K562 (cell line): ENCODE results near the gene LBHD1. TPM values are rescaled to one million over a fixed set of nuclear protein-coding genes. Genes with fewer than 3 reads are reported as not detected.

Experiments
- CAMTA2 ChIP-seq: fragments of 250-450 bp; sonication (Bioruptor Pico); conservative IDR thresholded peaks from 2 replicates; pipeline ENCODE4 v1.5.1; 2022
- CREB1 ChIP-seq, 2 experiments: sonication (generic) in 1 of 2; formaldehyde crosslinking in 1 of 2; IDR thresholded peaks; 2 replicates each; pipeline versions ENCODE4 v1.6.1 to v1.8.0; 2012 to 2022; ENCODE audit warnings: inconsistent platforms in 1 of 2, mild to moderate bottlenecking in 1 of 2, missing genetic modification reagents in 1 of 2, moderate library complexity in 1 of 2
- CREB3L1 ChIP-seq: fragments of 450-650 bp; IDR thresholded peaks from 2 replicates; pipeline ENCODE4 v1.6.1; 2014; ENCODE audit warnings: low read depth, mild to moderate bottlenecking, moderate library complexity, borderline replicate concordance
- CSDE1 ChIP-seq, 2 experiments: fragments of 450-650 bp; IDR thresholded peaks; 2 replicates each; pipeline ENCODE4 v1.6.1; 2016; ENCODE audit warnings: mild to moderate bottlenecking in 1 of 2
- FOXM1 ChIP-seq, 2 experiments: fragments of 450-650 bp in 1 of 2; sonication (generic) in 1 of 2; formaldehyde crosslinking in 1 of 2; IDR thresholded peaks; 2 replicates each; pipeline versions ENCODE4 v1.6.1 to v1.9.0; 2017 to 2022; ENCODE audit warnings: low read depth in 2 of 2, mild to moderate bottlenecking in 2 of 2, missing genetic modification reagents in 1 of 2, moderate library complexity in 1 of 2
- GTF2F1 ChIP-seq: IDR thresholded peaks from 2 replicates; pipeline ENCODE4 v1.6.1; 2011; ENCODE audit warnings: low read depth, low read length, improper control_type of control experiment
- HNRNPH1 ChIP-seq: fragments of 200-400 bp; formaldehyde crosslinking; optimal IDR thresholded peaks from 2 replicates; pipeline ENCODE3; 2017; ENCODE audit warnings: low read depth, mild to moderate bottlenecking, low read length, moderate library complexity
- NFIC ChIP-seq: fragments of 450-650 bp; IDR thresholded peaks from 2 replicates; pipeline ENCODE4 v1.6.1; 2017; ENCODE audit warnings: mild to moderate bottlenecking, inconsistent platforms
- PHTF2 ChIP-seq: fragments of 250-450 bp; sonication (Bioruptor Pico); IDR thresholded peaks from 2 replicates; pipeline ENCODE4 v1.5.0; 2021; ENCODE audit warnings: mild to moderate bottlenecking
- SMARCC2 ChIP-seq: fragments of 450-650 bp; IDR thresholded peaks from 2 replicates; pipeline ENCODE4 v1.6.1; 2017; ENCODE audit warnings: antibody characterized with exemption, moderate library complexity, mild to moderate bottlenecking, low read depth
- TCFL5 ChIP-seq: fragments of 250-450 bp; sonication (Bioruptor Pico); conservative IDR thresholded peaks from 2 replicates; pipeline ENCODE4 v1.6.1; 2021; ENCODE audit warnings: mild to moderate bottlenecking, moderate library complexity, matching md5 sums
- YY1 ChIP-seq, 3 experiments: IDR thresholded peaks; 2 replicates each; pipeline ENCODE4 v1.6.1; 2011; ENCODE audit warnings: low read length in 2 of 3, mild to moderate bottlenecking in 2 of 3, moderate library complexity in 2 of 3, borderline replicate concordance in 1 of 3, control low read depth in 1 of 3, low read depth in 1 of 3; ENCODE audit not compliant: insufficient read depth in 3 of 3, insufficient replicate concordance in 2 of 3, control insufficient read depth in 1 of 3, insufficient read length in 1 of 3; ENCODE audit errors: extremely low read depth in 1 of 3
- ZFP91 ChIP-seq: sonication (generic); formaldehyde crosslinking; IDR thresholded peaks from 2 replicates; pipeline ENCODE4 v1.8.0; 2022; ENCODE audit warnings: mild to moderate bottlenecking, missing genetic modification reagents
- ZSCAN32 ChIP-seq: fragments of 450-650 bp; formaldehyde crosslinking; IDR thresholded peaks from 2 replicates; pipeline ENCODE4 v1.4.0; 2020; ENCODE audit warnings: mild to moderate bottlenecking, moderate library complexity
- polyA plus RNA-seq, 8 experiments: library from polyadenylated mRNA; depleted of rRNA in 4 of 8; stranded (reverse) in 5 of 8; unstranded in 3 of 8; fragments of >200 nt; fragmentation: Nextera tagmentation in 2 of 8; fragmentation: Illumina TruSeq in 1 of 8; extraction: Ambion mirVana in 2 of 8; extraction: Trizol in 1 of 8; gene quantifications; 2 replicates each; pipeline versions ENCODE4 v1.2.1 to v1.2.3, GENCODE V29; 2011 to 2014; ENCODE audit warnings: inconsistent platforms in 1 of 8, missing spikeins in 1 of 8
- total RNA-seq, 7 experiments: library from RNA; depleted of rRNA in 6 of 7; stranded (reverse); fragments of >200 nt in 6 of 7; fragmentation: Illumina TruSeq in 2 of 7; extraction: Trizol in 2 of 7; gene quantifications; 2 replicates each; pipeline versions ENCODE4 v1.2.1 to v1.2.3, GENCODE V29; 2011 to 2021; ENCODE audit warnings: low replicate concordance in 1 of 7
- TF ChIP-seq, protein P1 (sequence below), 2 experiments: fragments of 150-350 bp in 1 of 2; IDR thresholded peaks; 2 replicates each; pipeline ENCODE4 v1.6.1; 2012 to 2016; ENCODE audit warnings: low read depth in 2 of 2, low read length in 2 of 2, mild to moderate bottlenecking in 1 of 2, moderate library complexity in 1 of 2
- TF ChIP-seq, protein P2 (sequence below): fragments of 450-650 bp; IDR thresholded peaks from 2 replicates; pipeline ENCODE4 v1.6.1; 2016; ENCODE audit warnings: missing biosample characterization, missing genetic modification characterization
- TF ChIP-seq, protein P3 (sequence below): fragments of 250-450 bp; sonication (Bioruptor Pico); IDR thresholded peaks from 2 replicates; pipeline ENCODE4 v1.8.0; 2021; ENCODE audit warnings: borderline replicate concordance, mild to moderate bottlenecking, moderate library complexity; ENCODE audit not compliant: poor library complexity, severe bottlenecking

LBHD1 gene
- total and polyA plus RNA-seq, 9 of the 15 experiments (the other 6 are each of a cell fraction or from before 2014, with no cell fraction given), result 2.6 to 28.0 (median 12.5) TPM

DNA sequence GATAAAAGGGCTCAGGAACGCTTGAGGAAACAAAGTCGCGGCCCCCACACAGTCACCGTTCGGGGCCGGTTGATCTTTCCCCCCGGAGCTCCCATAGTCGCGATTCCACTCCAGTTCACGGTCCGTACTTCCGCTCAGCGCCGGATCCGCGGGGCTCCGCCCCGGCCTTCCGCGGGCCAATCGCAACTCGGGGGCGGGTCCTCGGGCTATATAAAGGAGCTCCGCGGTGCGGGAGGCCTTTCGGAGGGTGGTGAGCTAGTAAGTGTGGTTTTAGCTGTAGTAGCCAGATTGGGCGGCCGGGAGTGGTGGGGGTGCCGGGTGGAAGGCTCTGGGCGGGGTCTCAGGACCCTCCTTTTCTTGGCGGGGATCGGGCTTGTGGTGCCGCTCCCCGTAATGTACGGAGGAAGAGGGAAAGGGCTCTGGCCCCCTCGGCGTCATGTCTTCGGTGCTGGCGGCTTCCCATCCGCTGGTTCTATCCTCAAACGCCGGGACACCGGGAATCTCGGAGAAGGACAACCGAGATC lies 6.9 kb downstream of the LBHD1 start, which contains the start of the genes C11orf98 and CSKMT (continued):
- TF ChIP-seq CREB1 (IDR thresholded peaks at IDR 0.05), result peak; percentile 32; the same call in 1 of the 2 replicates
- 0 out of 2 replicates have a peak, but pooled peaks have one; percentile 21 for TF ChIP-seq CREB1 (CRISPR knock-in tag; IDR thresholded peaks at IDR 0.05)
- no peak for TF ChIP-seq TCFL5
- TF ChIP-seq, protein P1, sequence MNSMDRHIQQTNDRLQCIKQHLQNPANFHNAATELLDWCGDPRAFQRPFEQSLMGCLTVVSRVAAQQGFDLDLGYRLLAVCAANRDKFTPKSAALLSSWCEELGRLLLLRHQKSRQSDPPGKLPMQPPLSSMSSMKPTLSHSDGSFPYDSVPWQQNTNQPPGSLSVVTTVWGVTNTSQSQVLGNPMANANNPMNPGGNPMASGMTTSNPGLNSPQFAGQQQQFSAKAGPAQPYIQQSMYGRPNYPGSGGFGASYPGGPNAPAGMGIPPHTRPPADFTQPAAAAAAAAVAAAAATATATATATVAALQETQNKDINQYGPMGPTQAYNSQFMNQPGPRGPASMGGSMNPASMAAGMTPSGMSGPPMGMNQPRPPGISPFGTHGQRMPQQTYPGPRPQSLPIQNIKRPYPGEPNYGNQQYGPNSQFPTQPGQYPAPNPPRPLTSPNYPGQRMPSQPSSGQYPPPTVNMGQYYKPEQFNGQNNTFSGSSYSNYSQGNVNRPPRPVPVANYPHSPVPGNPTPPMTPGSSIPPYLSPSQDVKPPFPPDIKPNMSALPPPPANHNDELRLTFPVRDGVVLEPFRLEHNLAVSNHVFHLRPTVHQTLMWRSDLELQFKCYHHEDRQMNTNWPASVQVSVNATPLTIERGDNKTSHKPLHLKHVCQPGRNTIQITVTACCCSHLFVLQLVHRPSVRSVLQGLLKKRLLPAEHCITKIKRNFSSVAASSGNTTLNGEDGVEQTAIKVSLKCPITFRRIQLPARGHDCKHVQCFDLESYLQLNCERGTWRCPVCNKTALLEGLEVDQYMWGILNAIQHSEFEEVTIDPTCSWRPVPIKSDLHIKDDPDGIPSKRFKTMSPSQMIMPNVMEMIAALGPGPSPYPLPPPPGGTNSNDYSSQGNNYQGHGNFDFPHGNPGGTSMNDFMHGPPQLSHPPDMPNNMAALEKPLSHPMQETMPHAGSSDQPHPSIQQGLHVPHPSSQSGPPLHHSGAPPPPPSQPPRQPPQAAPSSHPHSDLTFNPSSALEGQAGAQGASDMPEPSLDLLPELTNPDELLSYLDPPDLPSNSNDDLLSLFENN (IDR thresholded peaks at IDR 0.05; ENCODE audit: low read depth in 2 of 2, low read length in 2 of 2), result peak in 1 of 2 experiments; percentile 92; a peak in 2 of 4 replicates
- TF ChIP-seq, protein P2, sequence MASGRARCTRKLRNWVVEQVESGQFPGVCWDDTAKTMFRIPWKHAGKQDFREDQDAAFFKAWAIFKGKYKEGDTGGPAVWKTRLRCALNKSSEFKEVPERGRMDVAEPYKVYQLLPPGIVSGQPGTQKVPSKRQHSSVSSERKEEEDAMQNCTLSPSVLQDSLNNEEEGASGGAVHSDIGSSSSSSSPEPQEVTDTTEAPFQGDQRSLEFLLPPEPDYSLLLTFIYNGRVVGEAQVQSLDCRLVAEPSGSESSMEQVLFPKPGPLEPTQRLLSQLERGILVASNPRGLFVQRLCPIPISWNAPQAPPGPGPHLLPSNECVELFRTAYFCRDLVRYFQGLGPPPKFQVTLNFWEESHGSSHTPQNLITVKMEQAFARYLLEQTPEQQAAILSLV, result no peak
- TF ChIP-seq GTF2F1, result peak; percentile 99
- TF ChIP-seq HNRNPH1, result peak; percentile 76
- TF ChIP-seq SMARCC2, result no peak
- peak in 2 of 3 experiments; percentile 7 to 44 for TF ChIP-seq YY1 (IDR thresholded peaks at IDR 0.05; ENCODE audit: borderline replicate concordance in 1 of 3, control insufficient read depth in 1 of 3, extremely low read depth in 1 of 3, insufficient read depth in 3 of 3, insufficient read length in 1 of 3, insufficient replicate concordance in 2 of 3, low read depth in 1 of 3, low read length in 2 of 3)
- 0 out of 2 replicates have a peak, but pooled peaks have one; percentile 54 for TF ChIP-seq ZFP91 (CRISPR knock-in tag)
- TF ChIP-seq ZSCAN32, result 0 out of 2 replicates have a peak, but pooled peaks have one; percentile 64
- TF ChIP-seq FOXM1 (IDR thresholded peaks at IDR 0.05; ENCODE audit: low read depth), result no peak
- TF ChIP-seq FOXM1 (CRISPR knock-in tag; IDR thresholded peaks at IDR 0.05; ENCODE audit: low read depth), result no peak
- TF ChIP-seq, protein P3, sequence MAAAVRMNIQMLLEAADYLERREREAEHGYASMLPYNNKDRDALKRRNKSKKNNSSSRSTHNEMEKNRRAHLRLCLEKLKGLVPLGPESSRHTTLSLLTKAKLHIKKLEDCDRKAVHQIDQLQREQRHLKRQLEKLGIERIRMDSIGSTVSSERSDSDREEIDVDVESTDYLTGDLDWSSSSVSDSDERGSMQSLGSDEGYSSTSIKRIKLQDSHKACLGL, result no peak
- 0 out of 2 replicates have a peak, but pooled peaks have one; percentile 22 for TF ChIP-seq CAMTA2 (CRISPR knock-in tag)
- TF ChIP-seq PHTF2 (CRISPR knock-in tag), result peak; percentile 86; the same call in 1 of the 2 replicates
- TF ChIP-seq CREB3L1, result no peak
- TF ChIP-seq NFIC, result peak; percentile 79
- TF ChIP-seq CSDE1 (IDR thresholded peaks at IDR 0.05), result peak in 1 of 2 experiments; percentile 69; a peak in 2 of 4 replicates
